Measurements from ENCODE around the gene FREY1. TPM values are rescaled to one million over a fixed set of nuclear protein-coding genes. Genes with fewer than 3 reads are reported as not detected.
A peak's percentile ranks its signal among the peaks of the same experiment; 100 is the strongest.

Gene FREY1
- total and polyA plus RNA-seq, 8 donors, result 0.33 to 9.9 (median 3.6) TPM; not detected in 4

DNA sequence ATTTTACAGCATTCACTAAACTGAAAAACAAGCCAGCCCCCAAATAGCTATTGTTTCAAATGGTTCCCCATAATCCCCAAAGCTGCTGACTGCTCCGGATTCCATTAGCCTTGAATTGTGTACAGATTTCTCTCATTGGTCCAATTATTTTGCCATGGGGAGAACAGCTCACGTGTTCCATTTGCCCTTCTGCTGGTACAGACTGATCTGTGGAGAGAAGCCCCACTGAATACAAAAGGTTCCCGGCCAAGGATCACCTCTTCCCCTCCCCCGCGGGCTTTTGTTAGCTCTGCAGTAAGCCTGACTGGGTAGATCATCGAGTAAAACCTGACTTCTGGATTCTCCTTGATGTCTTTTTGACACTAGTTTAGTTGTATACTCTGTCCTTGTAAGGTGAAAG lies 30.7 kb downstream of the FREY1 start:
- 61 to 70% (median 66%) methylated on average over 6 of the region's 6 CpGs for WGBS, 5 donors
- no peak for TF ChIP-seq CTCF (IDR thresholded peaks at IDR 0.05)
- intact Hi-C loops (cut with DNase I; ENCODE audit: low total_unique reads), result no loop called here
- DNase-seq, result no peak
- Histone ChIP-seq H3K36me3 (peaks cover 63 to 100% (median 99%) of the 10 kb centered on the region in 4 donors), H3K4me1 (peaks cover 0 to 12% (median 0%) of the 10 kb centered on the region in 4 donors), H3K27ac (no peak overlapping the region), H3K4me3 (no peak overlapping the region), H3K27me3 (no peaks in the 10 kb centered on the region), H3K9me3 (no peaks in the 10 kb centered on the region)

DNA sequence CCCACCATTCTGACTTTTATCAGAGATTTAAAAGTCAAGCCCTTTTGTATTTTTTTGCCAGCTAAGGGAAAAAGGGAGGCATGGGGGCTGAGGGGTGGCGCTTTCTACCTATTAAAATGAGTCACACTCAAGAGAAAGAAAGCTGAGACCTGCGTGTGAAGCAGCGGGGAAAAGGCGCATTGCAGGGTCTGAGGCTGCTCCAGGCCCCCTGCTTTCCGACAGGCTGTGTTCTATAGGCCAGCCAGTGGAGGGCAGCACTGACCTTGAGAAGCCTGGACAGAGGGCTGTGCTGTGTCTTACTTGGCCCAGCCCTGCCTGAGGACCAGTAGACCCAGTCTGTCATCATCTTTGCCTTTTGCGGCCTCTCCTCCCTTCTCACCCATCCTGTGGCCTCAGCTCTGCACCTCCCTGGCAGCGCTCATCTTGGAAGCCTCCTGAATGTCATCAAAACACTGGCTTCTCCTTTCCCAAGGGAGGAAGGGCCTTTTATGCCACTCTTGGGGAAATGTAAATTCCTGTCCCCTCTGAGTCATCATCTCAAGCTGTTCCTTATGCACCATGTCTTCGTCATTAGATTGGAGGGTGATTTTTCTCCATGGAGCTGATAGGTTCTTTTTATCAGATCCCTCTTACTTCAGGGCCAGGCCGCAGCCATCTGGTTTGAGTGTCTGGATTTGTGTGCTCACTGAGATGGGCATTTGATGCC lies 34.3 kb downstream of the FREY1 start:
- Histone ChIP-seq H3K4me1 (no peaks in the 10 kb centered on the region), H3K27ac (no peak overlapping the region), H3K27me3 (no peaks in the 10 kb centered on the region), H3K36me3 (peaks cover 74 to 100% (median 100%) of the 10 kb centered on the region in 4 donors), H3K4me3 (no peak overlapping the region), H3K9me3 (no peaks in the 10 kb centered on the region)
- intact Hi-C loops (cut with DNase I; ENCODE audit: low total_unique reads), result no loop called here
- 70 to 76% (median 74%) methylated on average over 9 of the region's 9 CpGs for WGBS, 5 donors
- TF ChIP-seq CTCF (IDR thresholded peaks at IDR 0.05) (peak in 5 of 7 experiments; percentile 37 to 52 (median 43)), POLR2A (IDR thresholded peaks at IDR 0.05) (no peak), EP300 (IDR thresholded peaks at IDR 0.05) (no peak), POLR2AphosphoS5 (IDR thresholded peaks at IDR 0.05) (peak in 1 of 3 donors; percentile 13)
- peak; percentile 39 to 81 for DNase-seq

GRCh38 chr11:45871638-45872037 lies 35.4 kb downstream of the FREY1 start:
- Histone ChIP-seq H3K36me3 (peaks cover 73 to 100% (median 100%) of the 10 kb centered on the region in 4 donors), H3K4me1 (no peaks in the 10 kb centered on the region), H3K27me3 (no peaks in the 10 kb centered on the region), H3K4me3 (no peak overlapping the region), H3K27ac (no peak overlapping the region), H3K9me3 (no peaks in the 10 kb centered on the region)
- intact Hi-C loops (cut with DNase I; ENCODE audit: low total_unique reads), result no loop called here
- TF ChIP-seq POLR2AphosphoS5 (IDR thresholded peaks at IDR 0.05) (no peak), EP300 (IDR thresholded peaks at IDR 0.05) (no peak), POLR2A (IDR thresholded peaks at IDR 0.05) (no peak), CTCF (IDR thresholded peaks at IDR 0.05) (no peak)
- no peak for DNase-seq
- WGBS, 5 donors, result 63 to 100% (median 83%) methylated on average over 1 to 2 of the region's 2 CpGs

DNA sequence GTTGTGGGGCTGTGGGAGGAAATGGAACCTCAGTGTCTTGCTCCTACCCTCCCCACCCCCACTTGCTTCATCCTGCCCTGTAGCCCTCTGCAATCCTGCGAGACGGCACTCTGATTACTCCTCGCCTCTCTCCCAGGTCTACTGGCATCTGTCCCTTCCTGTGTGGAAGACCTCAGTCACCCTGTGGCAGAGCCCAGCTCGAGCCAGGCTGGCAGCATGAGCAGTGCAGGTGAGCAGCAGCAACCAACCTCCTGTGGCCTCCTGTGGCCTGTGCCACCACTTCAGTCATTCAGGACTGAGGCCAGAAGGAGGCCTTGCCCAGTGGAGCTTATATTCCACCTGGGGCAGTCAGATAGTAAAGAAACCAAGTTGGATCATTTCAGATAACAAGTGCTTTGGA lies 36.4 kb downstream of the FREY1 start:
- WGBS, 5 donors, result 80 to 92% (median 84%) methylated on average over 4 of the region's 4 CpGs
- intact Hi-C loops (cut with DNase I; ENCODE audit: low total_unique reads), result no loop called here
- Histone ChIP-seq H3K4me3 (no peak overlapping the region), H3K9me3 (no peaks in the 10 kb centered on the region), H3K4me1 (no peaks in the 10 kb centered on the region), H3K27me3 (no peaks in the 10 kb centered on the region), H3K27ac (no peak overlapping the region), H3K36me3 (peaks cover 75 to 100% (median 100%) of the 10 kb centered on the region in 4 donors)
- TF ChIP-seq POLR2A (IDR thresholded peaks at IDR 0.05) (no peak), CTCF (IDR thresholded peaks at IDR 0.05) (no peak), EP300 (IDR thresholded peaks at IDR 0.05) (no peak), POLR2AphosphoS5 (IDR thresholded peaks at IDR 0.05) (no peak)
- DNase-seq, result no peak

Measured in stomach (tissue), 9 donors.